Prostate gland (tissue), 2 donors: ENCODE measurements around the gene HMCES.

Experiments
- CTCF ChIP-seq, 4 experiments: fragments of 200-600 bp in 2 of 4; fragments of 450-650 bp in 2 of 4; sonication (generic) in 2 of 4; IDR thresholded peaks; 1 replicate in 3 of 4; 2 replicates in 1 of 4; pipeline ENCODE4 v1.5.1; 2016 to 2019; ENCODE audit warnings: antibody characterized with exemption in 4 of 4, mild to moderate bottlenecking in 2 of 4, moderate library complexity in 2 of 4
- POLR2A ChIP-seq: fragments of 450-650 bp; IDR thresholded peaks from one replicate; pipeline ENCODE4 v1.6.1; 2016; ENCODE audit warnings: antibody characterized with exemption, mild to moderate bottlenecking
- POLR2AphosphoS5 ChIP-seq: sonication (generic); formaldehyde crosslinking; IDR thresholded peaks from one replicate; pipeline ENCODE4 v1.6.1; 2017; ENCODE audit warnings: antibody characterized with exemption

GRCh38 chr3:129271674-129272073 is 7.0 kb upstream of the HMCES start:
- no peak for TF ChIP-seq CTCF (IDR thresholded peaks at IDR 0.05)
- TF ChIP-seq POLR2AphosphoS5: no peak
- TF ChIP-seq POLR2A: no peak
